ENCODE data around the gene SLIT3.

The SLIT3 gene

GRCh38 chr5:169152946-169153345, 148.0 kb downstream of the SLIT3 start:
- ChIA-PET CTCF (interaction anchor here (0.8 to 1.4 kb wide), 2 partner anchors 136 to 148 kb away, joined by 3 to 4 read pairs; no protein-coding TSS in a partner anchor), POLR2A (no interaction called here)
- TF ChIP-seq SUZ12 (IDR thresholded peaks at IDR 0.05) (no peak), LEF1 (IDR thresholded peaks at IDR 0.05; ENCODE audit: borderline replicate concordance) (no peak)
- no peak for DNase-seq (ENCODE audit: extremely low spot score)

GRCh38 chr5:169152453-169152852, 148.5 kb downstream of the SLIT3 start:
- no peak for TF ChIP-seq HDGF (IDR thresholded peaks at IDR 0.05; ENCODE audit: borderline replicate concordance)
- DNase-seq (ENCODE audit: extremely low spot score): no peak
- CTCF ChIA-PET: interaction anchor here (0.8 to 1.4 kb wide), 2 partner anchors 137 to 148 kb away, joined by 3 to 4 read pairs; no protein-coding TSS in a partner anchor
- POLR2A ChIA-PET: no interaction called here

GRCh38 chr5:169151051-169151805, 149.7 kb downstream of the SLIT3 start:
- CTCF ChIA-PET: interaction anchor here (0.7 to 1.0 kb wide), 3 partner anchors 9 to 164 kb away, joined by 3 to 4 read pairs (median 3); no protein-coding TSS in a partner anchor
- POLR2A ChIA-PET: no interaction called here
- no peak for DNase-seq (ENCODE audit: extremely low spot score)
- no peak for TF ChIP-seq HDGF (IDR thresholded peaks at IDR 0.05; ENCODE audit: borderline replicate concordance)
- TF ChIP-seq CTBP1 (IDR thresholded peaks at IDR 0.05; ENCODE audit: borderline replicate concordance): no peak
- no peak for TF ChIP-seq SP1 (IDR thresholded peaks at IDR 0.05)
- no peak for TF ChIP-seq FOXM1 (IDR thresholded peaks at IDR 0.05; ENCODE audit: borderline replicate concordance)
- no peak for TF ChIP-seq LEF1 (IDR thresholded peaks at IDR 0.05; ENCODE audit: borderline replicate concordance)
- no peak for TF ChIP-seq FOXK2 (IDR thresholded peaks at IDR 0.05)
- no peak for TF ChIP-seq PKNOX1 (IDR thresholded peaks at IDR 0.05)
- TF ChIP-seq ZNF384 (IDR thresholded peaks at IDR 0.05): no peak
- no peak for TF ChIP-seq L3MBTL2 (conservative IDR thresholded peaks at IDR 0.05)
- no peak for TF ChIP-seq BHLHE40 (IDR thresholded peaks at IDR 0.05; ENCODE audit: borderline replicate concordance)
- TF ChIP-seq ARNT (IDR thresholded peaks at IDR 0.05): no peak
- no peak for TF ChIP-seq TARDBP (IDR thresholded peaks at IDR 0.05)
- no peak for TF ChIP-seq ELF4 (IDR thresholded peaks at IDR 0.05)
- TF ChIP-seq FOXA1 (IDR thresholded peaks at IDR 0.05): no peak
- TF ChIP-seq SUZ12 (IDR thresholded peaks at IDR 0.05): no peak
- TF ChIP-seq NFRKB (IDR thresholded peaks at IDR 0.05): no peak

GRCh38 chr5:169150108-169150507, 150.8 kb downstream of the SLIT3 start:
- TF ChIP-seq ARNT (IDR thresholded peaks at IDR 0.05) (no peak), TARDBP (IDR thresholded peaks at IDR 0.05) (no peak), HDGF (IDR thresholded peaks at IDR 0.05; ENCODE audit: borderline replicate concordance) (no peak), CTBP1 (IDR thresholded peaks at IDR 0.05; ENCODE audit: borderline replicate concordance) (no peak), FOXM1 (IDR thresholded peaks at IDR 0.05; ENCODE audit: borderline replicate concordance) (no peak), BHLHE40 (IDR thresholded peaks at IDR 0.05; ENCODE audit: borderline replicate concordance) (no peak), NFRKB (IDR thresholded peaks at IDR 0.05) (no peak), ZNF384 (IDR thresholded peaks at IDR 0.05) (no peak), ELF4 (IDR thresholded peaks at IDR 0.05) (no peak), SUZ12 (IDR thresholded peaks at IDR 0.05) (no peak), PKNOX1 (IDR thresholded peaks at IDR 0.05) (no peak), FOXA1 (IDR thresholded peaks at IDR 0.05) (no peak), SP1 (IDR thresholded peaks at IDR 0.05) (no peak), L3MBTL2 (conservative IDR thresholded peaks at IDR 0.05) (no peak)
- ChIA-PET POLR2A (no interaction called here), CTCF (no interaction called here)
- no peak for DNase-seq (ENCODE audit: extremely low spot score)

- CTCF ChIA-PET: interaction anchor here (1.3 to 1.6 kb wide), 2 partner anchors 12 to 50 kb away, joined by 3 to 4 read pairs; no protein-coding TSS in a partner anchor
- peak; percentile 58 for DNase-seq (ENCODE audit: extremely low spot score)
- TF ChIP-seq LEF1 (IDR thresholded peaks at IDR 0.05; ENCODE audit: borderline replicate concordance) (no peak), ZNF384 (IDR thresholded peaks at IDR 0.05) (no peak), SP1 (IDR thresholded peaks at IDR 0.05) (no peak), NFRKB (IDR thresholded peaks at IDR 0.05) (no peak)
- POLR2A ChIA-PET: no interaction called here
Measured at GRCh38 chr5:169149317-169149716, 151.6 kb downstream of the SLIT3 start.

- CTCF ChIA-PET: interaction anchor here (1.3 to 1.6 kb wide), 2 partner anchors 13 to 49 kb away, joined by 3 to 4 read pairs; no protein-coding TSS in a partner anchor
- TF ChIP-seq PKNOX1 (IDR thresholded peaks at IDR 0.05): peak; percentile 50; the same call in 1 of the 2 replicates
- TF ChIP-seq ELF4 (IDR thresholded peaks at IDR 0.05): no peak
- POLR2A ChIA-PET: interaction anchor here (0.8 kb wide), 1 partner anchor 103 kb away, joined by 3 read pairs; no protein-coding TSS in a partner anchor
- no peak for DNase-seq (ENCODE audit: extremely low spot score)
Measured at GRCh38 chr5:169148138-169148740, 152.7 kb downstream of the SLIT3 start.
